OCI-LY3 (cell line): ENCODE measurements around the gene ATP2A1.

Source experiments
- CTCF ChIP-seq: fragments of 200-600, 300-600 bp; sonication (generic); IDR thresholded peaks from 2 replicates; pipeline ENCODE4 v1.5.1; 2014; ENCODE audit warnings: antibody characterized with exemption, low read length, low read depth
- EZH2phosphoT487 ChIP-seq: fragments of 200-600 bp; shearing (Covaris generic); IDR thresholded peaks from 2 replicates; pipeline ENCODE4 v1.6.1; 2018; ENCODE audit warnings: antibody characterized with exemption, mixed run types, low read depth

- TF ChIP-seq CTCF (no peak), EZH2phosphoT487 (no peak)
These were observed 12.4 kb upstream of the ATP2A1 start for GRCh38 chr16:28865722-28866453.
